Esophagus squamous epithelium (tissue), 5 donors: ENCODE data around the gene FBXL14. TPM values are rescaled to one million over a fixed set of nuclear protein-coding genes. Genes with fewer than 3 reads are reported as not detected.

Experiments used
- DNase-seq: peaks from one replicate; lab custom pipeline; 2025; lab: John Stamatoyannopoulos, UW
- H3K27ac ChIP-seq, 4 donors: fragments of 200-600 bp; sonication (generic); one replicate each; pipeline ENCODE4 v1.5.1; 2016 to 2019; ENCODE audit warnings: mild to moderate bottlenecking in 1 of 4
- H3K27me3 ChIP-seq, 4 donors: fragments of 200-600 bp; sonication (generic); 1 replicate in 3 of 4; 2 replicates in 1 of 4; pipeline versions ENCODE4 v1.5.1 to v1.6.0; 2017 to 2021; ENCODE audit warnings: antibody characterized with exemption in 1 of 4
- H3K36me3 ChIP-seq, 3 donors: fragments of 200-600 bp; sonication (generic); one replicate each; pipeline ENCODE4 v1.5.1; 2016 to 2019
- H3K4me1 ChIP-seq, 3 donors: fragments of 200-600 bp; sonication (generic); one replicate each; pipeline ENCODE4 v1.5.1; 2017 to 2019
- H3K4me3 ChIP-seq, 4 donors: fragments of 200-600 bp; sonication (generic); 1 replicate in 3 of 4; 2 replicates in 1 of 4; pipeline ENCODE4 v1.5.1; 2016 to 2019; ENCODE audit warnings: mild to moderate bottlenecking in 2 of 4, moderate library complexity in 1 of 4
- H3K9me3 ChIP-seq, 3 donors: fragments of 200-600 bp; sonication (generic); one replicate each; pipeline ENCODE4 v1.5.1; 2016 to 2019
- POLR2A ChIP-seq, 4 donors: fragments of 450-650 bp; IDR thresholded peaks; one replicate each; pipeline ENCODE4 v1.6.1; 2017; ENCODE audit warnings: antibody characterized with exemption in 4 of 4, mild to moderate bottlenecking in 4 of 4, moderate library complexity in 3 of 4
- WGBS, 2 donors: methylation state at CpG; one replicate each; pipeline ENCODE4 v1.1.5; 2018; 5-methylcytosine and 5-hydroxymethylcytosine counted together
- intact Hi-C: fragments of 100-400 bp; cut with DNase I; formaldehyde crosslinking; loops from one replicate; pipeline ENCODE4 v1.15.0; 2022
- total RNA-seq, 4 donors: library from RNA; depleted of rRNA; stranded (reverse); fragments of >200 nt; gene quantifications; one replicate each; pipeline ENCODE4 v1.1.0, GENCODE V29; 2016
- TF ChIP-seq, protein P1 (sequence below), 6 experiments: fragments of 450-650 bp in 4 of 6; fragments of 200-600 bp in 2 of 6; sonication (generic) in 2 of 6; IDR thresholded peaks; one replicate each; pipeline ENCODE4 v1.5.1; 2016 to 2019; ENCODE audit warnings: antibody characterized with exemption in 6 of 6, mild to moderate bottlenecking in 4 of 6, moderate library complexity in 4 of 6
- donor health status: DM: yes; HTN: yes; CAD: no.

Gene FBXL14
- total RNA-seq, 4 donors from 2014 or later = 6.5 to 14.9 (median 8.8) TPM

DNA sequence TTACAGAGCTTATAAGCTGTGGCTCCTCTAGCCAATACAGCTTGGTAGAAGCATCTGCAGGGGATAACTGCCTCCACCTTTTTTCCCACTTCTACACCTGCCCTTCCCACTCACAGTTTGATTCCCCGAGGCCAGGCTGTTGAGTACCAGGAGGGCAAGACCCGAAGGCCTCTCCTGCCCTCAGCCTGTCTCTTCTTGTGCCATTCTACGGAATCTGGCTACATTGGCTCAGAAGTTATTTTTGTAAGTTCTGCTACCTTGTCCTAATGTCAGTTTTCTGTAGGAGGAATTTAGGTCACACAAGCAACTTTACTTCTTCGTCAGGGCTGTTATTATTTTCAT, 11.7 kb downstream of the FBXL14 start:
- Histone ChIP-seq H3K36me3 (peaks cover 0 to 7% (median 0%) of the 10 kb centered on the region in 3 donors), H3K27me3 (no peaks in the 10 kb centered on the region), H3K27ac (no peak overlapping the region), H3K4me1 (peaks cover 0 to 34% (median 8%) of the 10 kb centered on the region in 3 donors), H3K9me3 (no peaks in the 10 kb centered on the region), H3K4me3 (no peak overlapping the region)
- TF ChIP-seq POLR2A (IDR thresholded peaks at IDR 0.05) = no peak
- TF ChIP-seq, protein P1, sequence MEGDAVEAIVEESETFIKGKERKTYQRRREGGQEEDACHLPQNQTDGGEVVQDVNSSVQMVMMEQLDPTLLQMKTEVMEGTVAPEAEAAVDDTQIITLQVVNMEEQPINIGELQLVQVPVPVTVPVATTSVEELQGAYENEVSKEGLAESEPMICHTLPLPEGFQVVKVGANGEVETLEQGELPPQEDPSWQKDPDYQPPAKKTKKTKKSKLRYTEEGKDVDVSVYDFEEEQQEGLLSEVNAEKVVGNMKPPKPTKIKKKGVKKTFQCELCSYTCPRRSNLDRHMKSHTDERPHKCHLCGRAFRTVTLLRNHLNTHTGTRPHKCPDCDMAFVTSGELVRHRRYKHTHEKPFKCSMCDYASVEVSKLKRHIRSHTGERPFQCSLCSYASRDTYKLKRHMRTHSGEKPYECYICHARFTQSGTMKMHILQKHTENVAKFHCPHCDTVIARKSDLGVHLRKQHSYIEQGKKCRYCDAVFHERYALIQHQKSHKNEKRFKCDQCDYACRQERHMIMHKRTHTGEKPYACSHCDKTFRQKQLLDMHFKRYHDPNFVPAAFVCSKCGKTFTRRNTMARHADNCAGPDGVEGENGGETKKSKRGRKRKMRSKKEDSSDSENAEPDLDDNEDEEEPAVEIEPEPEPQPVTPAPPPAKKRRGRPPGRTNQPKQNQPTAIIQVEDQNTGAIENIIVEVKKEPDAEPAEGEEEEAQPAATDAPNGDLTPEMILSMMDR (IDR thresholded peaks at IDR 0.05) = no peak
- no peak for DNase-seq
- intact Hi-C loops = loop anchor here (10.0 kb wide), 1 partner anchor 468 kb away; no protein-coding TSS in a partner anchor
- WGBS, 2 donors = 76 to 89% methylated on average over 4 of the region's 4 CpGs

DNA sequence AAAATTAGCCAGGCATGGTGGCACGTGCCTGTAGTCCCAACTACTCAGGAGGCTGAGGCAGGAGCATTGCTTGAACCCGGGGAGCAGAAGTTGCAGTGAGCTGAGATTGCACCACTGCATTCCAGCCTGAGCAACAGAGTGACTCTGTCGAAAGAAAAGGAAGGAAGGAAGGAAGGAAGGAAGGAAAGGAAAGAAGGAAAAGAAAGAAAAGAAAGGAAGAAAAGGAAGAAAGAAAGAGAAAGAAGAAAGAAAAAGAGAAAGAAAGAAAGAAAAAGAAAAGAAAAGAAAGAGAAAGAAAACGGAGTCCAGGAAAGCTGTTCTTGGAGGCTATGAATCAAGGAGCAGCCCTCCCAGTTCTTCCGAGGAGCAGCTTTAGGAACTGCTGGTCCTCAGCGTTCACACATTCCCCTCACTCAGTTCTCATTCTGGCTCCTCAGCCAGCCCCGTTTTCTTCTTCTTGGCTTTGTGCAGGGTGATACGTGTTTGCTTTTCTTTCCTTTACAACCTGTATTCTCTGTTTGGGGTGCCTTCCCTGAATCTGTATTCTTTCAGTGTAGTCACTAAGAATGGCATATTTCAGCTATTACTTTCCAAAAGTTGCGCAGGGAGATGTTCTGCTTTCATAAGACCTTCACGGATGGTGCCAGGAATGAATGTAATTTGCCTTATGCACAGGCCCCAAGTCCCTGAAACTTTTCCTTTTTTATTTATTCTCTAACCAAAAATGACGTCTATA, 12.2 kb downstream of the FBXL14 start:
- TF ChIP-seq, protein P1 (IDR thresholded peaks at IDR 0.05) = no peak
- TF ChIP-seq POLR2A (IDR thresholded peaks at IDR 0.05) = no peak
- intact Hi-C loops = loop anchor here (10.0 kb wide), 1 partner anchor 467 kb away; no protein-coding TSS in a partner anchor
- 66 to 84% methylated on average over 11 of the region's 11 CpGs for WGBS, 2 donors
- H3K9me3 ChIP-seq = no peaks in the 10 kb centered on the region
- H3K27ac ChIP-seq = peak overlapping the region in 1 of 4 donors; percentile 18
- peaks cover 0 to 33% (median 7%) of the 10 kb centered on the region in 3 donors for H3K4me1 ChIP-seq
- H3K4me3 ChIP-seq = no peak overlapping the region
- DNase-seq = no peak
- no peaks in the 10 kb centered on the region for H3K27me3 ChIP-seq
- peaks cover 0 to 7% (median 0%) of the 10 kb centered on the region in 3 donors for H3K36me3 ChIP-seq

DNA sequence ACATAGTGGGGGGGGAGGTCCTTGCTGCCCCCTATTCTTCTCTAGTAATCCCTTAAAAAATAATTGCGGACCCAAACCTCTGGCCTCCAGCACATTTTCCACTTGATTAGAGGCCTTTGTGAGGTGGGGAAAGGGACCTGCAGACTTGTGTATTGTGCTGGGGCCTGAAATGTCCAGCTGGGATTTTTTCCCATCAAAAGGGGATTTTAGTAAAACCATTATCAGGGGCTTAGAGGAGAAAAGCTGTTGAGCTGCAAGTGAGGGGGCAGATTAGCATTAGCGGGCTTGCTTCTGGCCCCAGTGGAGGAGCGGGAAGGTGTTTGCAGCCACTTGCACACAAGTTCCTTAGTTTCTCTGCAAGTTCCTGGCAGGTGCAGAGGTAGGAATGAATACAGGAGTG, 13.9 kb downstream of the FBXL14 start:
- TF ChIP-seq POLR2A (IDR thresholded peaks at IDR 0.05) = no peak
- TF ChIP-seq, protein P1 (IDR thresholded peaks at IDR 0.05) = no peak
- Histone ChIP-seq H3K27ac (no peak overlapping the region), H3K9me3 (no peaks in the 10 kb centered on the region), H3K4me1 (peaks cover 11 to 43% (median 14%) of the 10 kb centered on the region in 3 donors), H3K4me3 (no peak overlapping the region), H3K27me3 (no peaks in the 10 kb centered on the region), H3K36me3 (no peaks in the 10 kb centered on the region)
- no peak for DNase-seq
- intact Hi-C loops = loop anchor here (10.0 kb wide), 1 partner anchor 466 kb away; no protein-coding TSS in a partner anchor
- 91 to 94% methylated on average over 3 of the region's 3 CpGs for WGBS, 2 donors

DNA sequence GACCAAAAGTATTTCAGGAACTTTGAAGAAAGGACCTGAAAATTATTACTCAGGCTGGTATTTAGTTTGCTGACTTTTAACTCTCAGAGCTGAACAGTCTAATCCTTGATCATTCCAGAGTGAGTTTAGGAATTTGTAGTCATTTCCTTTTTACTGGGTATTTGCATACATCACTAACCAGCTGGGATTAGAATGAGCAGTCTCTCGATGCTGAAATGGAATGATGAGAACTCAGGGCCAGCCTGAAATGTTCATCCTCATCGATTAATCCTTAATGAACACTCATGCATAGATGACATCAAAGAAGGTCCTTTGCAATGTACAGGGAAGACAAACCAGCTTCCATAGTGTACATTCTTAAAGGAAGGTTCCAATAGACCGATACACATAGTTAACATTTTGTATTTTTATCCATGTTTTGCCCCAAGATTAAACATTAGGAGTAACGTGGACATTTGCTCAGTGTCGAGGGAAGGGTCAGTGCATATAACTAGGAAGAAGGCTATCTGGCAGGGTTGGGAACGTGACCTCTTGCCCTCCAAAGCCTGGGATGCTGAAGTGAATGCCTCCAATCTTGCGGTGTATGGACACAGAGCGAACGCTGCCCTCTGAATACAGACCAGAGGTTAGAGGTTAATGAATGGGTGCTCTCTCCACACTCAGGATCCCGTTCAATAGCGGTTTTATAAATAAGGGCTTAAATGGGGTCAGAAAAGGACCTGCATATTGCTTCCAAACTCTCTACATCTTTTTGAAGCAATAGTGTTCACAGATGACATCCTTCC, 14.5 kb downstream of the FBXL14 start:
- Histone ChIP-seq H3K36me3 (no peaks in the 10 kb centered on the region), H3K27me3 (no peaks in the 10 kb centered on the region), H3K27ac (no peak overlapping the region), H3K4me3 (no peak overlapping the region), H3K9me3 (no peaks in the 10 kb centered on the region), H3K4me1 (peaks cover 16 to 50% (median 17%) of the 10 kb centered on the region in 3 donors)
- 89 to 92% methylated on average over 10 to 11 of the region's 11 CpGs for WGBS, 2 donors
- intact Hi-C loops = loop anchor here (10.0 kb wide), 1 partner anchor 465 kb away; no protein-coding TSS in a partner anchor
- no peak for DNase-seq
- TF ChIP-seq, protein P1 (IDR thresholded peaks at IDR 0.05) = no peak
- no peak for TF ChIP-seq POLR2A (IDR thresholded peaks at IDR 0.05)
